Stimulated activated naive CD8-positive, alpha-beta T cell treated with anti-CD3 and anti-CD28 coated beads, Interleukin-15, Interleukin-2, amounts not matched to agents 100 ng/mL and 50 ng/mL, for 24 hours (primary cell): ENCODE data around the gene THBD.

ENCODE experiments used
- H3K27ac Mint-ChIP-seq: one replicate; pipeline ENCODE4 v1.8.0; 2021; ENCODE audit warnings: mild to moderate bottlenecking, mixed read lengths
- H3K27me3 Mint-ChIP-seq: one replicate; pipeline ENCODE4 v1.8.0; 2021; ENCODE audit warnings: mixed read lengths
- H3K36me3 Mint-ChIP-seq: one replicate; pipeline ENCODE4 v1.8.0; 2021; ENCODE audit warnings: low read depth, mixed read lengths
- H3K4me1 Mint-ChIP-seq: one replicate; pipeline ENCODE4 v1.8.0; 2021; ENCODE audit warnings: low read depth, mixed read lengths
- H3K4me3 Mint-ChIP-seq: one replicate; pipeline ENCODE4 v1.8.0; 2021; ENCODE audit warnings: mild to moderate bottlenecking, mixed read lengths
- H3K9me3 Mint-ChIP-seq: one replicate; pipeline ENCODE4 v1.8.0; 2021; ENCODE audit warnings: mixed read lengths

Gene THBD

GRCh38 chr20:23003881-23004460, 45.5 kb downstream of the THBD start:
- Mint-ChIP-seq H3K27me3 (no peaks in the 10 kb centered on the region), H3K36me3 (no peaks in the 10 kb centered on the region), H3K4me1 (no peaks in the 10 kb centered on the region), H3K27ac (no peak overlapping the region), H3K4me3 (no peak overlapping the region), H3K9me3 (no peaks in the 10 kb centered on the region)

- no peak overlapping the region for H3K4me3 Mint-ChIP-seq
- no peaks in the 10 kb centered on the region for H3K9me3 Mint-ChIP-seq
- H3K27ac Mint-ChIP-seq, result no peak overlapping the region
- no peaks in the 10 kb centered on the region for H3K27me3 Mint-ChIP-seq
- no peaks in the 10 kb centered on the region for H3K4me1 Mint-ChIP-seq
- no peaks in the 10 kb centered on the region for H3K36me3 Mint-ChIP-seq
Measured at GRCh38 chr20:23003077-23003635, 46.3 kb downstream of the THBD start.

GRCh38 chr20:23002276-23002675, 47.2 kb downstream of the THBD start:
- H3K4me1 Mint-ChIP-seq, result no peaks in the 10 kb centered on the region

GRCh38 chr20:23000232-23000947, 49.1 kb downstream of the THBD start:
- no peak overlapping the region for H3K4me3 Mint-ChIP-seq
- no peak overlapping the region for H3K27ac Mint-ChIP-seq
- no peaks in the 10 kb centered on the region for H3K9me3 Mint-ChIP-seq
- no peaks in the 10 kb centered on the region for H3K27me3 Mint-ChIP-seq
- no peaks in the 10 kb centered on the region for H3K4me1 Mint-ChIP-seq
- H3K36me3 Mint-ChIP-seq, result no peaks in the 10 kb centered on the region

More at GRCh38 chr20:23002276-23002675, 47.2 kb downstream of the THBD start:
- no peak overlapping the region for H3K4me3 Mint-ChIP-seq
- H3K27me3 Mint-ChIP-seq, result no peaks in the 10 kb centered on the region
- no peaks in the 10 kb centered on the region for H3K9me3 Mint-ChIP-seq
- no peaks in the 10 kb centered on the region for H3K36me3 Mint-ChIP-seq
- H3K27ac Mint-ChIP-seq, result no peak overlapping the region

GRCh38 chr20:22999756-23000155, 49.7 kb downstream of the THBD start:
- H3K9me3 Mint-ChIP-seq, result no peaks in the 10 kb centered on the region

GRCh38 chr20:22998476-22998875, 51.0 kb downstream of the THBD start:
- H3K27me3 Mint-ChIP-seq, result no peaks in the 10 kb centered on the region
- H3K9me3 Mint-ChIP-seq, result no peaks in the 10 kb centered on the region
- H3K4me1 Mint-ChIP-seq, result no peaks in the 10 kb centered on the region
- no peaks in the 10 kb centered on the region for H3K36me3 Mint-ChIP-seq
- H3K4me3 Mint-ChIP-seq, result no peak overlapping the region
- no peak overlapping the region for H3K27ac Mint-ChIP-seq

More at GRCh38 chr20:22999756-23000155, 49.7 kb downstream of the THBD start:
- no peaks in the 10 kb centered on the region for H3K36me3 Mint-ChIP-seq
- no peak overlapping the region for H3K4me3 Mint-ChIP-seq
- H3K4me1 Mint-ChIP-seq, result no peaks in the 10 kb centered on the region
- H3K27me3 Mint-ChIP-seq, result no peaks in the 10 kb centered on the region
- H3K27ac Mint-ChIP-seq, result no peak overlapping the region

GRCh38 chr20:22995923-22996322, 53.5 kb downstream of the THBD start:
- no peak overlapping the region for H3K27ac Mint-ChIP-seq
- H3K36me3 Mint-ChIP-seq, result no peaks in the 10 kb centered on the region
- no peak overlapping the region for H3K4me3 Mint-ChIP-seq
- peaks cover 4% of the 10 kb centered on the region for H3K9me3 Mint-ChIP-seq
- H3K4me1 Mint-ChIP-seq, result no peaks in the 10 kb centered on the region
- H3K27me3 Mint-ChIP-seq, result no peaks in the 10 kb centered on the region
